ENCODE data around the gene AIM2. TPM values are rescaled to one million over a fixed set of nuclear protein-coding genes. Genes with fewer than 3 reads are reported as not detected.
A peak's percentile ranks its signal among the peaks of the same experiment; 100 is the strongest.

The AIM2 gene
- polyA plus RNA-seq, 1 donor (not counting 4 experiments of a cell fraction or from before 2014, with no cell fraction given), result 0.33 TPM

DNA sequence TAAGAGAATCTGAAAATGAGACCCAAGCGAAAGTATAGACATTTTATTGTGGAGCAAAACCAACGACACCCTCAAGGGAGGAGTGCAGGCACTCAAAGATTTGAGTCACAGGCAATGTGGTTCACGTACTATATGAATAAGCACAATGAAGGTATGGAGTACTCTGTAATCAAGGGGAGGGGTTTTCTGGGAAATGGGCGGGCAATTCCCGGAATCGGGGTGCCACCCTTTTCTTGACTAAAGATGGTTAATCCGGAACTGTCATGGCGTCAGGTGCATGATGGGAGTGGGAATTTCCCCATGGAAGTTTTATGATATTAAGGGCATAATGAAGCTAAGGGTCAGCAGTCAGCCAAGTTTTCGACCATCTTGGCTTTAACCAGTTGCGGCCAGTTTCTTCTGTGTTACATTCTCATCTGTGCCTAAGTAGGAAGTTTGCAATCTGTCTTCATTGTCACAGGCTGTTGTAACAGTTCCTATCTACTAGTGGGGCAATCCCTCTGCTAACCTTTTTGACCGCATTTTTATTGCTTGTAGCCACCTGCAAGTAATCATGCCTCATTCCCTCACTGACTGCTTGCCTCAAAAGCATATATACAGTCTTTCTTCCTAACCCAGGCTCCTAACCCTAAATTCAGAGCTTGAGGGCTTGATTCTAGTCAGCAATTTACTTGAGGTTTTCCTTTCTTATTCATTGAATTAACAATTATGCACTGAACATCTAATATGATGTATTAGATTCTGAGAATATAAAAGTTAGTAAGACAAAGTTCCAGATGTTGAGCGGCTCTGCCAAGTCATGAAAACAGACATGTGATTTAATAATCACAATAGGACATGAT lies 775 bp upstream of the AIM2 start:
- dilution Hi-C loops (cut with MboI; ENCODE audit: extremely low pct_ligation_motif_present, low sequenced_read_pairs), result no loop called here
- Histone ChIP-seq H3K4me1 (ENCODE audit: control insufficient read depth, extremely low read depth, insufficient read depth, low read length) (no peaks in the 10 kb centered on the region), H3K36me3 (ENCODE audit: control insufficient read depth in 2 of 2, extremely low read depth in 1 of 2, insufficient read depth in 2 of 2, low read length in 2 of 2) (no peaks in the 10 kb centered on the region), H3K79me2 (ENCODE audit: control insufficient read depth, insufficient read depth, low read length) (no peaks in the 10 kb centered on the region), H3K9ac (ENCODE audit: control insufficient read depth, extremely low read depth, insufficient read depth, low read length) (no peak overlapping the region), H3K4me2 (ENCODE audit: control insufficient read depth, extremely low read depth, insufficient read depth, low read depth, low read length) (no peak overlapping the region), H3K27ac (ENCODE audit: control insufficient read depth, insufficient read depth, low read length) (no peak overlapping the region), H4K20me1 (ENCODE audit: control insufficient read depth, extremely low read depth, insufficient read depth, low read length) (no peaks in the 10 kb centered on the region), H3K27me3 (ENCODE audit: control insufficient read depth, extremely low read depth, insufficient read depth, low read length) (no peaks in the 10 kb centered on the region), H3K9me3 (ENCODE audit: control insufficient read depth, low read depth, low read length) (no peaks in the 10 kb centered on the region), H2AFZ (ENCODE audit: control insufficient read depth, low read length) (no peak overlapping the region), H3K4me3 (ENCODE audit: control insufficient read depth in 2 of 3, extremely low read depth in 1 of 3, insufficient read depth in 2 of 3, low read depth in 1 of 3, low read length in 3 of 3) (no peak overlapping the region), H3K9me1 (ENCODE audit: control insufficient read depth, extremely low read depth, insufficient read depth, low read length) (no peaks in the 10 kb centered on the region)
- FAIRE-seq, result no peak
- no peak for DNase-seq (ENCODE audit: low read depth, low spot score)
- TF ChIP-seq EZH2 (IDR thresholded peaks at IDR 0.05; ENCODE audit: low read length), result no peak
- TF ChIP-seq, protein P1, sequence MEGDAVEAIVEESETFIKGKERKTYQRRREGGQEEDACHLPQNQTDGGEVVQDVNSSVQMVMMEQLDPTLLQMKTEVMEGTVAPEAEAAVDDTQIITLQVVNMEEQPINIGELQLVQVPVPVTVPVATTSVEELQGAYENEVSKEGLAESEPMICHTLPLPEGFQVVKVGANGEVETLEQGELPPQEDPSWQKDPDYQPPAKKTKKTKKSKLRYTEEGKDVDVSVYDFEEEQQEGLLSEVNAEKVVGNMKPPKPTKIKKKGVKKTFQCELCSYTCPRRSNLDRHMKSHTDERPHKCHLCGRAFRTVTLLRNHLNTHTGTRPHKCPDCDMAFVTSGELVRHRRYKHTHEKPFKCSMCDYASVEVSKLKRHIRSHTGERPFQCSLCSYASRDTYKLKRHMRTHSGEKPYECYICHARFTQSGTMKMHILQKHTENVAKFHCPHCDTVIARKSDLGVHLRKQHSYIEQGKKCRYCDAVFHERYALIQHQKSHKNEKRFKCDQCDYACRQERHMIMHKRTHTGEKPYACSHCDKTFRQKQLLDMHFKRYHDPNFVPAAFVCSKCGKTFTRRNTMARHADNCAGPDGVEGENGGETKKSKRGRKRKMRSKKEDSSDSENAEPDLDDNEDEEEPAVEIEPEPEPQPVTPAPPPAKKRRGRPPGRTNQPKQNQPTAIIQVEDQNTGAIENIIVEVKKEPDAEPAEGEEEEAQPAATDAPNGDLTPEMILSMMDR (optimal IDR thresholded peaks at IDR 0.05 in 1 of 3, IDR thresholded peaks at IDR 0.05 in 1 of 3, conservative IDR thresholded peaks at IDR 0.05 in 1 of 3; ENCODE audit: extremely low read depth in 1 of 3, insufficient read depth in 2 of 3, low read length in 3 of 3), result no peak

DNA sequence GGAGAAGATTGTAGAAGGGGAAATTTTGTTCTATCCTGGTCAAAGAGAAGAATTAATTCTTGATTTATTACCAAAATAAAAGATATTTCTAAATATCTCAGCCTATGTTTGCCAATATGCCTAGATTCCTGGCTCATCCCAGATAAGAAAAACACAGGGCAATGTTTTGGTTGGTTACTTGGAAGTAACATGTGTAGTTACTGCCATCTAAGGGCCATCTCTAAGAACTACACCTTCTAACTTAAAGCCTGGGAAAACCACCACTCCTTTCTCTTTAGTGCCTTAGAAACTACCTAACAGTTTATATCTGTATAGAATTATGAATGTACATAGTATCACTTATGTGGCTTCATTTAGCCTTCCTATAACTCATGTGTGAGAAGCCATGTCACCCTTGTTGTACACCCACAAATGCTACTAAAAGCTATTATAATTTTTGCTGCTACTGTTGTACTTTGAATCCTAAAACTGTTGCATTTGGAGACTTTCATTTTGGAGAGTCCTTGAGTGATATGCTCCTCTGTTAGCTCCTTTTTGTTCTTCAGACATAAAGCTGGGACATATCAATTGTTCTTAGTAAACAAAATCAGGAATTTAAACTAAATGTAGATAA lies 4.5 kb downstream of the AIM2 start:
- TF ChIP-seq, protein P1 (optimal IDR thresholded peaks at IDR 0.05 in 1 of 3, IDR thresholded peaks at IDR 0.05 in 1 of 3, conservative IDR thresholded peaks at IDR 0.05 in 1 of 3; ENCODE audit: extremely low read depth in 1 of 3, insufficient read depth in 2 of 3, low read length in 3 of 3), result peak in 2 of 3 experiments; percentile 47 to 57
- no peak for TF ChIP-seq EZH2 (IDR thresholded peaks at IDR 0.05; ENCODE audit: low read length)

More for the DNA sequence above, 4.5 kb downstream of the AIM2 start:
- H3K27ac ChIP-seq (ENCODE audit: control insufficient read depth, insufficient read depth, low read length), result no peak overlapping the region
- H2AFZ ChIP-seq (ENCODE audit: control insufficient read depth, low read length), result no peak overlapping the region
- no peaks in the 10 kb centered on the region for H3K27me3 ChIP-seq (ENCODE audit: control insufficient read depth, extremely low read depth, insufficient read depth, low read length)
- H4K20me1 ChIP-seq (ENCODE audit: control insufficient read depth, extremely low read depth, insufficient read depth, low read length), result no peaks in the 10 kb centered on the region
- no peaks in the 10 kb centered on the region for H3K79me2 ChIP-seq (ENCODE audit: control insufficient read depth, insufficient read depth, low read length)
- no peak overlapping the region for H3K9ac ChIP-seq (ENCODE audit: control insufficient read depth, extremely low read depth, insufficient read depth, low read length)
- peak; percentile 72 for DNase-seq (ENCODE audit: low read depth, low spot score)
- H3K4me3 ChIP-seq (ENCODE audit: control insufficient read depth in 2 of 3, extremely low read depth in 1 of 3, insufficient read depth in 2 of 3, low read depth in 1 of 3, low read length in 3 of 3), result no peak overlapping the region
- H3K9me1 ChIP-seq (ENCODE audit: control insufficient read depth, extremely low read depth, insufficient read depth, low read length), result no peaks in the 10 kb centered on the region
- no peaks in the 10 kb centered on the region for H3K4me1 ChIP-seq (ENCODE audit: control insufficient read depth, extremely low read depth, insufficient read depth, low read length)
- no peaks in the 10 kb centered on the region for H3K36me3 ChIP-seq (ENCODE audit: control insufficient read depth in 2 of 2, extremely low read depth in 1 of 2, insufficient read depth in 2 of 2, low read length in 2 of 2)
- peak; percentile 72 for FAIRE-seq
- no peak overlapping the region for H3K4me2 ChIP-seq (ENCODE audit: control insufficient read depth, extremely low read depth, insufficient read depth, low read depth, low read length)
- no peaks in the 10 kb centered on the region for H3K9me3 ChIP-seq (ENCODE audit: control insufficient read depth, low read depth, low read length)
- dilution Hi-C loops (cut with MboI; ENCODE audit: extremely low pct_ligation_motif_present, low sequenced_read_pairs), result no loop called here
